HCT116 (cell line): Measurements from ENCODE around the gene SNX4. TPM values are rescaled to one million over a fixed set of nuclear protein-coding genes. Genes with fewer than 3 reads are reported as not detected.

Experiments
- ATAC-seq: fragments of 200-7000 bp; cut with Tn5 transposase; 2 replicates; pipeline ENCODE4 v1.9.1; 2020; ENCODE audit warnings: mild to moderate bottlenecking, moderate library complexity
- BruUV-seq: library from RNA; stranded (reverse); fragments of 400-500 nt; replicated peaks from 2 replicates; lab custom pipeline; 2021; lab: Mats Ljungman, UMichigan
- CTCF ChIA-PET: fragments of 300-600 bp; sonication (Branson Sonifier 250); formaldehyde crosslinking; loops from one replicate; lab custom pipeline; 2021; ENCODE audit warnings: antibody characterized with exemption; lab: Charles Lee
- POLR2A ChIA-PET: fragments of 300-600, 350-600 bp; sonication (Branson Sonifier 250); formaldehyde crosslinking; loops from one replicate; lab custom pipeline; 2021; ENCODE audit warnings: antibody characterized with exemption; lab: Charles Lee
- RAD21 ChIA-PET, 2 experiments: fragments of 300-600 bp; sonication (Branson Sonifier 250); formaldehyde crosslinking; loops; one replicate each; lab custom pipeline; 2023; ENCODE audit warnings: low total read pairs in 2 of 2; ENCODE audit not compliant: uncharacterized antibody in 2 of 2, unreplicated experiment in 2 of 2, low non-redundant PET in 1 of 2; lab: Charles Lee
- DNase-seq: peaks from one replicate; pipeline ENCODE4 v3.0.0-alpha.2; 2010; ENCODE audit warnings: low read depth, low spot score
- H2AFZ ChIP-seq: fragments of 200-600 bp; shearing (Covaris generic), sonication (generic); 2 replicates; pipeline ENCODE4 v1.6.1; 2017; ENCODE audit warnings: low read depth, mixed run types, mixed read lengths, antibody characterized with exemption, low read length; ENCODE audit not compliant: poor library complexity, severe bottlenecking
- H3K27ac ChIP-seq: 2 replicates; pipeline ENCODE4 v1.5.1; 2012; ENCODE audit warnings: low read depth, low read length
- H3K27me3 ChIP-seq: fragments of 200-600 bp; sonication (generic); 2 replicates; pipeline ENCODE4 v1.6.1; 2016; ENCODE audit warnings: mixed run types, low read length, mixed read lengths; ENCODE audit not compliant: insufficient read depth
- H3K36me3 ChIP-seq, 2 experiments: fragments of 200-500 bp in 1 of 2; fragments of 200-600 bp in 1 of 2; sonication (Bioruptor generic) in 1 of 2; sonication (generic) in 1 of 2; 2 replicates each; pipeline versions ENCODE4 v1.5.1 to v1.6.1; 2014 to 2016; ENCODE audit warnings: low read length in 2 of 2, inconsistent platforms in 1 of 2, mixed read lengths in 1 of 2, mixed run types in 1 of 2; ENCODE audit not compliant: insufficient read depth in 2 of 2, control insufficient read depth in 1 of 2
- H3K4me1 ChIP-seq, 2 experiments: fragments of 200-600 bp in 1 of 2; sonication (generic) in 1 of 2; 2 replicates each; pipeline versions ENCODE4 v1.5.1 to v1.6.1; 2012 to 2017; ENCODE audit warnings: low read length in 2 of 2, inconsistent platforms in 1 of 2, mild to moderate bottlenecking in 1 of 2, mixed read lengths in 1 of 2, mixed run types in 1 of 2, moderate library complexity in 1 of 2; ENCODE audit not compliant: insufficient read depth in 2 of 2, control insufficient read depth in 1 of 2
- H3K4me2 ChIP-seq: fragments of 200-600 bp; sonication (generic); 2 replicates; pipeline ENCODE4 v1.6.1; 2017; ENCODE audit warnings: mixed run types, low read length, mixed read lengths
- H3K4me3 ChIP-seq, 2 experiments: fragments of 200-600 bp in 1 of 2; sonication (generic) in 1 of 2; replicated peaks in 1 of 2; 2 replicates each; pipeline ENCODE4 v1.5.1; 2011 to 2016; ENCODE audit warnings: low read length in 2 of 2, control low read depth in 1 of 2, low read depth in 1 of 2, mild to moderate bottlenecking in 1 of 2, mixed read lengths in 1 of 2, mixed run types in 1 of 2
- H3K79me2 ChIP-seq: fragments of 200-600 bp; sonication (generic); 2 replicates; pipeline ENCODE4 v1.6.1; 2017; ENCODE audit warnings: mild to moderate bottlenecking, mixed run types, low read length, moderate library complexity, mixed read lengths; ENCODE audit not compliant: insufficient read depth
- H3K9ac ChIP-seq: fragments of 200-600 bp; sonication (generic); 2 replicates; pipeline ENCODE4 v1.6.1; 2016; ENCODE audit warnings: low read length, mixed read lengths
- H3K9me2 ChIP-seq: fragments of 200-600 bp; sonication (generic), shearing (Covaris generic); 2 replicates; pipeline ENCODE4 v1.6.1; 2017; ENCODE audit warnings: mixed run types, mild to moderate bottlenecking, moderate library complexity; ENCODE audit not compliant: insufficient read depth
- H3K9me3 ChIP-seq, 2 experiments: fragments of 200-500 bp in 1 of 2; fragments of 200-600 bp in 1 of 2; sonication (Bioruptor generic) in 1 of 2; sonication (generic) in 1 of 2; 2 replicates each; pipeline ENCODE4 v1.6.1; 2014 to 2017; ENCODE audit warnings: low read length in 2 of 2, mixed read lengths in 2 of 2, inconsistent platforms in 1 of 2, low read depth in 1 of 2, mild to moderate bottlenecking in 1 of 2, mixed run types in 1 of 2, moderate library complexity in 1 of 2; ENCODE audit not compliant: control insufficient read depth in 1 of 2, insufficient read depth in 1 of 2
- H4K20me1 ChIP-seq: fragments of 200-600 bp; sonication (generic), shearing (Covaris generic); 2 replicates; pipeline ENCODE4 v1.6.1; 2017; ENCODE audit warnings: mixed run types, mild to moderate bottlenecking, moderate library complexity; ENCODE audit not compliant: insufficient read depth
- ATF3 ChIP-seq: IDR thresholded peaks from 2 replicates; pipeline ENCODE4 v1.6.1; 2012
- EGR1 ChIP-seq: IDR thresholded peaks from 2 replicates; pipeline ENCODE4 v1.6.1; 2012; ENCODE audit warnings: low read depth
- FOSL1 ChIP-seq: IDR thresholded peaks from 2 replicates; pipeline ENCODE4 v1.6.1; 2012; ENCODE audit warnings: low read depth
- POLR2A ChIP-seq: IDR thresholded peaks from 2 replicates; pipeline ENCODE4 v1.7.0; 2011; ENCODE audit warnings: borderline replicate concordance; ENCODE audit not compliant: insufficient read depth, insufficient read length; ENCODE audit errors: extremely low read depth
- POLR2AphosphoS5 ChIP-seq: IDR thresholded peaks from 2 replicates; pipeline ENCODE4 v1.6.1; 2011; ENCODE audit warnings: mild to moderate bottlenecking, low read depth, low read length, moderate library complexity
- RAD21 ChIP-seq: IDR thresholded peaks from 2 replicates; pipeline ENCODE4 v1.6.1; 2012; ENCODE audit warnings: low read depth, mild to moderate bottlenecking
- REST ChIP-seq: IDR thresholded peaks from 2 replicates; pipeline ENCODE4 v1.6.1; 2012; ENCODE audit warnings: low read depth
- SIN3A ChIP-seq: IDR thresholded peaks from 2 replicates; pipeline ENCODE4 v1.6.1; 2012; ENCODE audit warnings: low read depth
- SRF ChIP-seq: IDR thresholded peaks from 2 replicates; pipeline ENCODE4 v1.6.1; 2012; ENCODE audit warnings: low read depth
- YY1 ChIP-seq: IDR thresholded peaks from 2 replicates; pipeline ENCODE4 v1.6.1; 2011; ENCODE audit warnings: low read length, low read depth, moderate library complexity, mild to moderate bottlenecking; ENCODE audit not compliant: insufficient replicate concordance; ENCODE audit errors: extremely low read depth
- ZBTB33 ChIP-seq: IDR thresholded peaks from 2 replicates; pipeline ENCODE4 v1.6.1; 2011; ENCODE audit warnings: mild to moderate bottlenecking, low read length, moderate library complexity; ENCODE audit not compliant: insufficient replicate concordance; ENCODE audit errors: extremely low read depth
- intact Hi-C: fragments of 100-400 bp; cut with micrococcal nuclease; formaldehyde crosslinking; loops from 2 replicates; pipeline ENCODE4 v1.10.0; 2022
- total RNA-seq: library from RNA; stranded (reverse); gene quantifications from one replicate; pipeline ENCODE4 v1.2.1, GENCODE V29; 2021; ENCODE audit not compliant: unreplicated experiment

The SNX4 gene
- total RNA-seq, 1 experiment from 2014 or later: 21.1 TPM

GRCh38 chr3:125410922-125411321 lies 109.1 kb downstream of the SNX4 start:
- POLR2A ChIA-PET: no interaction called here
- H3K27me3 ChIP-seq: no peaks in the 10 kb centered on the region
- H3K79me2 ChIP-seq: no peaks in the 10 kb centered on the region
- no peaks in the 10 kb centered on the region for H3K9me3 ChIP-seq
- intact Hi-C loops: no loop called here
- BruUV-seq: no TSS peak
- no peaks in the 10 kb centered on the region for H3K9me2 ChIP-seq
- CTCF ChIA-PET: no interaction called here
- no peaks in the 10 kb centered on the region for H3K36me3 ChIP-seq
- RAD21 ChIA-PET: no interaction called here
- no peak overlapping the region for H2AFZ ChIP-seq
- DNase-seq: no peak
- no peaks in the 10 kb centered on the region for H4K20me1 ChIP-seq
- no peak overlapping the region for H3K27ac ChIP-seq
- 0 out of 2 replicates have a peak, but pooled peaks have one; percentile 22 for ATAC-seq
- H3K4me2 ChIP-seq: no peak overlapping the region
- no peak overlapping the region for H3K9ac ChIP-seq
- TF ChIP-seq SIN3A (no peak), FOSL1 (no peak), REST (no peak), POLR2AphosphoS5 (no peak), ZBTB33 (no peak), SRF (no peak), ATF3 (no peak), POLR2A (no peak), EGR1 (no peak), RAD21 (no peak), YY1 (no peak)
- H3K4me1 ChIP-seq: no peaks in the 10 kb centered on the region
- H3K4me3 ChIP-seq: no peak overlapping the region
